Esophagus squamous epithelium (tissue), 4 donors: ENCODE results near the gene PIGU.

Source experiments
- CTCF ChIP-seq, 6 experiments: fragments of 450-650 bp in 4 of 6; fragments of 200-600 bp in 2 of 6; sonication (generic) in 2 of 6; IDR thresholded peaks; one replicate each; pipeline ENCODE4 v1.5.1; 2016 to 2019; ENCODE audit warnings: antibody characterized with exemption in 6 of 6, mild to moderate bottlenecking in 4 of 6, moderate library complexity in 4 of 6
- POLR2A ChIP-seq, 4 donors: fragments of 450-650 bp; IDR thresholded peaks; one replicate each; pipeline ENCODE4 v1.6.1; 2017; ENCODE audit warnings: antibody characterized with exemption in 4 of 4, mild to moderate bottlenecking in 4 of 4, moderate library complexity in 3 of 4

- TF ChIP-seq CTCF (IDR thresholded peaks at IDR 0.05), result no peak
- TF ChIP-seq POLR2A (IDR thresholded peaks at IDR 0.05), result no peak
These were observed 101.6 kb downstream of the PIGU start for GRCh38 chr20:34575271-34575670.
